ENCODE measurements around the gene PDZD8. TPM values are rescaled to one million over a fixed set of nuclear protein-coding genes. Genes with fewer than 3 reads are reported as not detected.

The PDZD8 gene
- total and polyA plus RNA-seq, 8 donors: 3.5 to 60.5 (median 15.4) TPM

DNA sequence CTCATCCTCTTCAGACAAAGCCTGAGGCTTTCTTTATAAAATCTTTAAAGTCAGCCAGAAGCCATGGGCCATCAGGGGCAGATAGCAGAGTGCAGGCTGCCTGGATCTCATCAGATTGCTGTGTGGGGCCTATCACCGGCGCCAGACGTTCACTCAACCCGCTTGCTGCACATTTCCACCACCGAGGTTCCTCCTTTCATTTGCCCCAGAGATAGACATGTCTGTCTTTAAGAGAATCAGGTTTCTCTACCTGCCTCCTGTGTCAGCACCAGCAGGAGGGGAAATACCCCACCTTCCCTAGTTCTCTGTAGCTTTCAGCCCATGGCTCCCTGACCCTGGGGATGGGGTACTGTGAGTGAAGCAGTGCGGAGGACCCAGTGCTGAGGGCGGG lies 112.3 kb downstream of the PDZD8 start:
- WGBS, 5 donors: 73 to 90% (median 75%) methylated on average over 6 to 7 of the region's 7 CpGs
- intact Hi-C loops (cut with DNase I; ENCODE audit: low total_unique reads): no loop called here

DNA sequence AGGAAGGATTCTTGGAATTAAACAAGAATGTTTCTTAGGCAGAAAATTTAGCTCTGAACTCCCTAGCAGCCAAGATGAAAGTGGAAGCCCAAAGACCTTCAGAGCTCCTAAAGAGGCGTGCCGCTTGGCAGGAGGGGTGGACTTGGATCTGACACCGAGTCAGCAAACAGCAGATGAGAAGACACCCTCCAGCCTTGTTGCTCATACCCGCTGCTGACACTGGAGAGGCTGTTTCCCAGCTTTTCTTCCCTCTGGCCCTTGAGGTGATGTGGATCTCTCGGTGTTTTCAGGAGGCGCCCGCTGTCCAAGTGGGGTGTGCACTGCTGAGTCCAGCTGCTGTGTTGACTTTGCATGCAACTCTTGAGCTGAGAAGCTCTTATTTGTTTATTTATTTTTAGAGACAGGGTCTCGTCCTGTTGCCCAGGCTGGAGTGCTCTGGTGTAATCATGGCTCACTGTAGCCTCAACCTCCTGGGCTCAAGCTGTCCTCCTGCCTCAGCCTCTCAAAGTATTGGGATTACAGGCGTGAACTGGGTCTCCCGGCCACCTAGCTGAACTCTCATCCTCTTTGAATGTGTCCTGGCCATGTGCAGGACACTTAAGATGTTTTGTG lies 112.8 kb downstream of the PDZD8 start:
- Histone ChIP-seq H3K9me3 (no peaks in the 10 kb centered on the region), H3K27ac (no peak overlapping the region), H3K4me3 (no peak overlapping the region), H3K27me3 (peaks cover 0 to 44% (median 3%) of the 10 kb centered on the region in 3 donors), H3K36me3 (no peaks in the 10 kb centered on the region), H3K4me1 (peaks cover 6 to 14% (median 8%) of the 10 kb centered on the region in 4 donors)
- no peak for DNase-seq
- no peak for TF ChIP-seq POLR2AphosphoS5 (IDR thresholded peaks at IDR 0.05)
- TF ChIP-seq EP300 (IDR thresholded peaks at IDR 0.05): no peak
- no peak for TF ChIP-seq POLR2A (IDR thresholded peaks at IDR 0.05)
- TF ChIP-seq, protein P1, sequence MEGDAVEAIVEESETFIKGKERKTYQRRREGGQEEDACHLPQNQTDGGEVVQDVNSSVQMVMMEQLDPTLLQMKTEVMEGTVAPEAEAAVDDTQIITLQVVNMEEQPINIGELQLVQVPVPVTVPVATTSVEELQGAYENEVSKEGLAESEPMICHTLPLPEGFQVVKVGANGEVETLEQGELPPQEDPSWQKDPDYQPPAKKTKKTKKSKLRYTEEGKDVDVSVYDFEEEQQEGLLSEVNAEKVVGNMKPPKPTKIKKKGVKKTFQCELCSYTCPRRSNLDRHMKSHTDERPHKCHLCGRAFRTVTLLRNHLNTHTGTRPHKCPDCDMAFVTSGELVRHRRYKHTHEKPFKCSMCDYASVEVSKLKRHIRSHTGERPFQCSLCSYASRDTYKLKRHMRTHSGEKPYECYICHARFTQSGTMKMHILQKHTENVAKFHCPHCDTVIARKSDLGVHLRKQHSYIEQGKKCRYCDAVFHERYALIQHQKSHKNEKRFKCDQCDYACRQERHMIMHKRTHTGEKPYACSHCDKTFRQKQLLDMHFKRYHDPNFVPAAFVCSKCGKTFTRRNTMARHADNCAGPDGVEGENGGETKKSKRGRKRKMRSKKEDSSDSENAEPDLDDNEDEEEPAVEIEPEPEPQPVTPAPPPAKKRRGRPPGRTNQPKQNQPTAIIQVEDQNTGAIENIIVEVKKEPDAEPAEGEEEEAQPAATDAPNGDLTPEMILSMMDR (IDR thresholded peaks at IDR 0.05): no peak
- WGBS, 5 donors: 74 to 88% (median 78%) methylated on average over 10 of the region's 10 CpGs
- intact Hi-C loops (cut with DNase I; ENCODE audit: low total_unique reads): no loop called here

More for the DNA sequence above, 112.3 kb downstream of the PDZD8 start:
- DNase-seq: no peak
- Histone ChIP-seq H3K27ac (no peak overlapping the region), H3K9me3 (no peaks in the 10 kb centered on the region), H3K36me3 (no peaks in the 10 kb centered on the region), H3K4me1 (peaks cover 6 to 14% (median 8%) of the 10 kb centered on the region in 4 donors), H3K27me3 (peaks cover 0 to 39% (median 3%) of the 10 kb centered on the region in 3 donors), H3K4me3 (no peak overlapping the region)
- TF ChIP-seq POLR2AphosphoS5 (IDR thresholded peaks at IDR 0.05) (no peak), EP300 (IDR thresholded peaks at IDR 0.05) (no peak)

DNA sequence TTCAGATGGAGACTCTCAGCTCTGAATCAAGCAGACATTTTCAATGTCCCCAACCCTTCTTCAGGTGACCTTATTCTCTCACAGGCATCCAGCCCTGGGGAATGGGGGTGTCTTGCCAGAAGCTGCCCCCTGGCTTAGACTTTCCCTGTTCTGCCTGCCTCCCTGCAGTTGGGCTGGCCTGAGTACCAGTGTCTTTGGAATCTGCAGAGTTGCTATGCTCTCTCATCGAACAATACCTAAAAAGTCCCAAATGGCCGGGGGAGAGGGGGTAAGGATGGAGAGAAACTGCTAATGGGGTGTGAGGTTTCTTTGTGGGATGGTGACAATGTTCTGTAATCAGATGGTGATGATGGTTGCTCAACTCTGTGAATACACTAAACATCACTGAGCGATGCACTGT lies 113.7 kb downstream of the PDZD8 start:
- peaks cover 0 to 53% (median 3%) of the 10 kb centered on the region in 3 donors for H3K27me3 ChIP-seq
- H3K4me1 ChIP-seq: peaks cover 6 to 14% (median 8%) of the 10 kb centered on the region in 4 donors
- WGBS, 5 donors: 61 to 90% (median 87%) methylated on average over 3 of the region's 3 CpGs
- H3K4me3 ChIP-seq: no peak overlapping the region
- intact Hi-C loops (cut with DNase I; ENCODE audit: low total_unique reads): no loop called here
- no peak for DNase-seq
- H3K27ac ChIP-seq: no peak overlapping the region
- no peaks in the 10 kb centered on the region for H3K9me3 ChIP-seq
- no peaks in the 10 kb centered on the region for H3K36me3 ChIP-seq
- TF ChIP-seq EP300 (IDR thresholded peaks at IDR 0.05) (no peak), POLR2AphosphoS5 (IDR thresholded peaks at IDR 0.05) (no peak), POLR2A (IDR thresholded peaks at IDR 0.05) (no peak)
- TF ChIP-seq, protein P1 (IDR thresholded peaks at IDR 0.05): no peak

DNA sequence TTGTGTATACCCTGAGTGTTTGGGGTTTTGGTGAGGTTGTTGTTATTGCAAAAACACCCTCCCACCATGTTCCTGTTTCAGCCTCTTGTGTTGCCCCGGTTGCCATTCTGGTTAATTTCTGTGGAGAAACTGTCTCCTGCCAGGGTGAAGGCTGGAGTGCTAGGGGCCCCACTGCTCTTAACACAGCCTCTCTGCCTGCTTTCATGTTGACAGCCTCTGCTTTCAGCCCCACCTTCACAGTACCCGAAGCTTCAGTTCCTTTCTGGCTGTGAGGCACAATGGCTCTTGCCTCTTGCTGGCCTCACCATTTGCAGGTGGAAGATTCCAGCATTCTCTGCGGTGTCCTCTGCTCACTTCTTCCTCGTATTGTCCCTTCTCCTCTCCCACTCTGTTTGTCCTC lies 115.2 kb downstream of the PDZD8 start:
- DNase-seq: no peak
- intact Hi-C loops (cut with DNase I; ENCODE audit: low total_unique reads): no loop called here

More for the DNA sequence above, 115.2 kb downstream of the PDZD8 start:
- TF ChIP-seq, protein P1 (IDR thresholded peaks at IDR 0.05): no peak
- TF ChIP-seq POLR2A (IDR thresholded peaks at IDR 0.05): no peak
- TF ChIP-seq EP300 (IDR thresholded peaks at IDR 0.05): no peak
- no peak for TF ChIP-seq POLR2AphosphoS5 (IDR thresholded peaks at IDR 0.05)
- H3K4me3 ChIP-seq: no peak overlapping the region
- no peaks in the 10 kb centered on the region for H3K9me3 ChIP-seq
- 40 to 62% (median 41%) methylated on average over 4 of the region's 4 CpGs for WGBS, 5 donors
- H3K36me3 ChIP-seq: no peaks in the 10 kb centered on the region
- H3K27ac ChIP-seq: no peak overlapping the region
- peaks cover 0 to 58% (median 3%) of the 10 kb centered on the region in 3 donors for H3K27me3 ChIP-seq
- peaks cover 2 to 9% (median 7%) of the 10 kb centered on the region in 4 donors for H3K4me1 ChIP-seq
